ENCODE data around the gene MCM3AP.

- TF ChIP-seq EZH2 (IDR thresholded peaks at IDR 0.05) (no peak), CTCF (IDR thresholded peaks at IDR 0.05) (no peak)
These were observed 39.1 kb upstream of the MCM3AP start for GRCh38 chr21:46324390-46325072.
